NT2/D1 (cell line): ENCODE results near the gene COG8.

Experiments
- DNase-seq: peaks from one replicate; pipeline ENCODE4 v3.0.0-alpha.2; 2011; ENCODE audit warnings: low read depth, low spot score
- H3K27me3 ChIP-seq: 2 replicates; pipeline ENCODE4 v1.6.0; 2011; ENCODE audit warnings: mild to moderate bottlenecking; ENCODE audit not compliant: insufficient read length, insufficient read depth
- H3K36me3 ChIP-seq: 2 replicates; pipeline ENCODE4 v1.6.1; 2011; ENCODE audit warnings: mild to moderate bottlenecking, low read length, mixed read lengths; ENCODE audit not compliant: insufficient read depth, insufficient read length
- H3K4me1 ChIP-seq: 2 replicates; pipeline ENCODE4 v1.5.1; 2011; ENCODE audit not compliant: insufficient read depth, insufficient read length
- H3K4me3 ChIP-seq: 2 replicates; pipeline ENCODE4 v1.5.1; 2011; ENCODE audit warnings: low read depth; ENCODE audit not compliant: insufficient read length
- H3K9ac ChIP-seq: 2 replicates; pipeline ENCODE4 v1.6.0; 2011; ENCODE audit warnings: low read depth; ENCODE audit not compliant: insufficient read length
- H3K9me3 ChIP-seq: 2 replicates; pipeline ENCODE4 v1.5.1; 2011; ENCODE audit warnings: mild to moderate bottlenecking, low read length; ENCODE audit not compliant: insufficient read depth
- SUZ12 ChIP-seq: IDR thresholded peaks from 2 replicates; pipeline ENCODE4 v1.6.1; 2011; ENCODE audit not compliant: insufficient read length, insufficient read depth; ENCODE audit errors: extremely low read depth
- YY1 ChIP-seq: IDR thresholded peaks from 2 replicates; pipeline ENCODE4 v1.6.1; 2011; ENCODE audit not compliant: insufficient read length, insufficient read depth
- ZNF274 ChIP-seq: IDR thresholded peaks from 2 replicates; pipeline ENCODE4 v1.6.1; 2011; ENCODE audit warnings: mild to moderate bottlenecking, low read depth, low read length

Gene COG8

DNA sequence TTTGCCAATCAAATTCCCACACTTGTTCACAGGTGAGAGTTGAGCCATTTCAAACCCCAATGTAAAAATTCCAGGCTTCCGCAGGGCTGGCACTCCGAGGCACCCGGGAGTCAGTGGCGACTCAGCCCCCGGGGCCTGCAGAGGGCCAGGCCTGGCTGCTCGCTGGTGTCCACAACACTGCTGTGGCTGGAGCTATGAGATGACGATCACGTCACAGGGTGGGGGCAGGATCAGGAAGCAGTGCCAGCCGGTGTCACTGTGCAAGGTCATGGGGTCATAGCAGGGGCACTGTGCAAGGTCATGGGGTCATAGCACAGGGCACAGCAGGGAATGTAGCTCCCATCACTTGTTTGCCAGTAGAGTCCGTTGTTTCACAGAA lies 20.5 kb downstream of the COG8 start:
- Histone ChIP-seq H3K9me3 (no peaks in the 10 kb centered on the region), H3K4me1 (no peaks in the 10 kb centered on the region), H3K9ac (no peak overlapping the region), H3K4me3 (no peak overlapping the region), H3K27me3 (no peaks in the 10 kb centered on the region), H3K36me3 (peaks cover 96% of the 10 kb centered on the region)
- DNase-seq = no peak
- TF ChIP-seq YY1 (no peak), SUZ12 (no peak), ZNF274 (no peak)

DNA sequence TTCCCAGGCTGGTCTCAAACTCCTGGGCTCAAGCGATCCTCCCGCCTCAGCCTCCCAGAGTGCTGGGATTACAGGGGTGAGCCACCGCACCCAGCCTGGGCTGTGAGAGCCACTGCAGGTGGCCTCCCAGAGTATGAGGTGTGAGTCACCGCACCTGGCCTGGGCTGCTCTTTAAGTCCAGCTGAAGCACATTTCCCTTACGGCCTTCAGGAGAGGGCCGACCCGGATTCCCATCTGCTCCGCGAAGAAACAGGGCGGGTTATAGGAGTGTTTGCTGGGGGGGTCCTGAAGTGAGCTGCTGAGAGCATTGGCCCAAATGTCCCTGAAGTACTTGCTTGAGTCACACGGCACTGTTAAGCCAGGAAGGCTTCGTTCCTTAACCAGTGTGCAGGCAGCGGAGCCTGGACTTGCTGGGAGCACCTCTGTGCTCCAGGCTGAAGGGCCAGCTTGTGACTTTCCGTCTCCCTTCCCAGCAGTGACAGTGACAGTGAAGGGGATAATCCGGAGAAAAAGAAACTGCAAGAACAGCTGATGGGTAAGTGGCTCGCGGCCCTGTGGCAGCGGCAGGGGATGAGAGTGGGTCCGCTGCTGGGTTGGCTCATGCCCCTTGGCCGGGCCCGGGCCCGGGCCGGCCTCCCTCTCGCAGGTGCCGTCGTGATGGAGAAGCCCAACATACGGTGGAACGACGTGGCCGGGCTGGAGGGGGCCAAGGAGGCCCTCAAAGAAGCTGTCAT lies 21.0 kb downstream of the COG8 start:
- no peak overlapping the region for H3K9ac ChIP-seq
- H3K4me3 ChIP-seq = no peak overlapping the region
- H3K27me3 ChIP-seq = no peaks in the 10 kb centered on the region
- peaks cover 96% of the 10 kb centered on the region for H3K36me3 ChIP-seq
- no peak for DNase-seq
- H3K4me1 ChIP-seq = no peaks in the 10 kb centered on the region
- H3K9me3 ChIP-seq = no peaks in the 10 kb centered on the region
- TF ChIP-seq ZNF274 (no peak), SUZ12 (no peak), YY1 (no peak)

DNA sequence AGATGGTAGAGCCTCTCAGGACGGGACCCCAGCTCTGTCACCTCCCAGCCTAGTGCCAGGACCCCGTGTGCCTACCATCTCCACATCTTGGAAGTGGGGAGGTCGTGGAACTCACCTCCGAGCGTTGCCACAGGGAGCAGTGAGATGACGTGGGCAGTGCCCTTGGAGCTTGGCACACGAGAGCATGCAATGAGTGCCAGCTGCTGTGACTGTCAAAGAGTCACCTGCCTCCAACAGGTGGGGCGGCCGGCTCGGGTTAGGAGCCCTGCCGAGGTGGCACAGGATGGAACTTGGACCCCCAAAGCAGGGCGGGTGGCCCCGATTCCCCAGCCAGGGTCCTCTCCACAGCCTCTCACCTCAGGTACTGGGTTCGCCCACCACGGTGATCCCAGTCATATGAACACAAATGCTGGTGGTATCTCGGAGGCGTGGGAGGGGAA lies 22.7 kb downstream of the COG8 start:
- Histone ChIP-seq H3K9ac (no peak overlapping the region), H3K9me3 (no peaks in the 10 kb centered on the region), H3K4me3 (no peak overlapping the region), H3K27me3 (no peaks in the 10 kb centered on the region), H3K36me3 (peaks cover 86% of the 10 kb centered on the region), H3K4me1 (no peaks in the 10 kb centered on the region)
- TF ChIP-seq YY1 (no peak), SUZ12 (no peak), ZNF274 (no peak)
- DNase-seq = no peak

DNA sequence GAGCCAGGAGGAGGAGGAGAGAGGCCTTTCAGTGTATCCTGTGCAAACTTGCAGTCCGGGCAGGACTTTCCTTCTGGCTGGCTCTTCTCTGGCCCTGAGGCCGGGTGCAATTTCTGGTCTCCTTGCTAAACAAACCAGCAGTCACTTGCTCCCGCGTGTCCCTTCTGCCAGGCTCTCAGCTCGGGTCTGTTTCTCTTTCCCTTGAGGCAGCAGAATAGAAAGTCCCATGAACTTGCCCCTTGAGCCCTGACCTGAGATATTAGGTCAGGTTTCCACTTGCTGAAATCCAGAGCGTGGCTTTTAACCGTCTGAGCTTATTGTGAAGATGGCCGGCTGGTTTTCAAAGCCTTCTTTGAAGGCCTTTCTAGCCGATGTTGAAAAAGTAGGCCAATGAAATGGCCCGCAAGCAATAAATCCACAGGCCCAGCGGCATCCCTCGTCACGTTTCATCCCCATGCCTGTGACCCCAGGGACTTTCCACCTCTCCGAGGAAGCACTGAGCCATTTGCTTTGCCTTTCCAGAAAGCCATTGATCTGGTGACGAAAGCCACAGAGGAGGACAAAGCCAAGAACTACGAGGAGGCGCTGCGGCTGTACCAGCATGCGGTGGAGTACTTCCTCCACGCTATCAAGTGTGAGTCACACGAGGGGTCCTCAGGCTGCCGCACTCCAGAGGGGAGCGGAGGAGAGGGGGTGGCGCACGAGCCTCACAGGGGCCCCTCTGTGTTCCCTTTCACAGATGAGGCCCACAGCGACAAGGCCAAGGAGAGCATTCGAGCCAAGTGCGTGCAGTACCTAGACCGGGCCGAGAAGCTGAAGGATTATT lies 23.7 kb downstream of the COG8 start:
- Histone ChIP-seq H3K9ac (no peak overlapping the region), H3K4me1 (no peaks in the 10 kb centered on the region), H3K9me3 (no peaks in the 10 kb centered on the region), H3K36me3 (peaks cover 77% of the 10 kb centered on the region), H3K27me3 (no peaks in the 10 kb centered on the region), H3K4me3 (no peak overlapping the region)
- TF ChIP-seq SUZ12 (no peak), ZNF274 (no peak), YY1 (no peak)
- no peak for DNase-seq

DNA sequence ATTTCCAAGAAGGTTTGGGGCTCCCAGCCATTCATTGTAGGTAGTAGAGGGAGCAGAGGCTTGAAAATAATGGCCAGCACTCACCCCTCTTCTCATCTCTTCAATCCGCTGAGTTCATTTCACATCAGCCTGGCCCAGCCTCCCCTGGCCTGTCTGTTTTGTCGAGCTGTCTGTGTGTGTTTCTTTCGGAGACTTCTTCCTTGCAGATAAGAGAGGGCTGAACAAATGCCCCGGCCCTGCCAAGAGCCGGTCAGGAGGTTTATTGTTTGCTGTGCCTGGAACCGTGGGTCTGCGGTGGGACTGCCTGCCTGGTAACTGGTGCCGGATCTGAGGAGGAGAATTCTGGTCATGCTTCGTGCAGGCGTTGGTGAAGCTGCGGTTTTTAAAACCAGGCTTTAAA lies 24.8 kb downstream of the COG8 start:
- Histone ChIP-seq H3K9ac (peak overlapping the region; percentile 13), H3K27me3 (no peaks in the 10 kb centered on the region), H3K4me3 (no peak overlapping the region), H3K36me3 (peaks cover 65% of the 10 kb centered on the region), H3K4me1 (no peaks in the 10 kb centered on the region), H3K9me3 (no peaks in the 10 kb centered on the region)
- no peak for TF ChIP-seq YY1
- TF ChIP-seq ZNF274 = no peak
- no peak for TF ChIP-seq SUZ12
- DNase-seq = no peak

DNA sequence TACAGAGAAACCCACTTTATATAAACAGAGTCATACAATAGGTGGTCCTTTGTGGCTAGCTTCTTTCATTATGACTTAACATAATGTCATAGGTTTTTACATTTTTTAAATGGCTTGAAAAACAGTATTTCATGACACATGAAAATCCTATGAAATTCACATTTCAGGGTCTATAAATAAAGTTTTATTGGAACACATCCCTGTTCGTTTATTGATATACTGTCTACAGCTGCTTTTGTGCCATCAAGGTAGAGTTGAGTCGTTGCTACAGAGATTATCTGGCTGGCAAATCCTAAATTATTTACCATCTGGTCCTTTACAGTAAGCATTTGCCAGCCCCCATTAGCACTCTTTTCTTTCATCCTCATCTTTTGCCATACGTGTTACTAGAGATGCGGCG lies 25.9 kb downstream of the COG8 start:
- H3K9ac ChIP-seq = no peak overlapping the region
- TF ChIP-seq SUZ12 = no peak
- TF ChIP-seq YY1 = no peak
- no peak for TF ChIP-seq ZNF274
- no peaks in the 10 kb centered on the region for H3K27me3 ChIP-seq
- H3K36me3 ChIP-seq = peaks cover 54% of the 10 kb centered on the region
- DNase-seq = no peak
- H3K4me3 ChIP-seq = no peak overlapping the region
- no peaks in the 10 kb centered on the region for H3K4me1 ChIP-seq
- no peaks in the 10 kb centered on the region for H3K9me3 ChIP-seq
